Measurements from ENCODE around the gene PICK1. TPM values are rescaled to one million over a fixed set of nuclear protein-coding genes. Genes with fewer than 3 reads are reported as not detected.

PICK1 gene
- total RNA-seq, 2 experiments from 2014 or later, result 19.2 to 23.8 TPM

DNA sequence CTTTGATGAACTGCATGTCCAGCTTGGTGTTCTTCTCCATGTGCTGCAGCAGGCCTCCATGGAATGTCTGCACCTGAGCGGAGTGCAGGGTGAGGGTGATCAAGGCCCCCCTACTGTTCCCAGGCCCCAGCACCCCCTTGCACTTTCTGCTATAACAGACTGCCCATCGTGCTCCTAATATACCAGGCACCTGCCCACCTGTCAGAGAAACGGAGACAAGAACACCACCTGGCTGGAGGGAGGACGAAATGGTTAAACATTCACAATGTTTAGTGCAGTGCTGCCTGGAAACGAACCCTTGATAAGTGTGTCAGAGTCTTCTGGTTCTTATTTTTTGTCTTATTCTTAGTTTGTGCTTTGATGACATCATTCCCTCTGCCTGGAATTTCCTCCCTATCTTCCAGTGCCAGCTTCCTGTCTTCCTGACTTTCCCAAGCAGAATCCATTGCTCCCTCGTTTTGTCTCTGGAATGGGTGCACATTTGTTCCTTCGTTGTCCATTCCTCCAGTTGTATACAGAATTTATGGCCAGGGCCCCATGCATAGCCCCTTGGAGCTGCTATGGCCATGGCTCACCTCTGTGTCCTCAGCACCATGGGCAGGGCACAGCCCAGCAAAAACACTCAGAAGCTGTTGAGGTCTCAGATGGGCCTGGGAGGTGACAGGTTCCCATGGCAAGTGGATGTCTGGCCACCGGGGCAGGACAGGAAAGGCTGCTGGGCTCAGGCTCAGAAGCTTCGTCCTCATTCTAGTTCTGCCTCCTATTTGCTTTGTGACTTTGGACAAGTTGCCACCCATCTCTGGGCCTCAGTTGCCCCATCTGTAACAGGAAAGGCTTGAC, 41.4 kb downstream of the PICK1 start:
- no peak for DNase-seq (ENCODE audit: low spot score)
- no peak for TF ChIP-seq CTCF (conservative IDR thresholded peaks at IDR 0.05; ENCODE audit: low read length)
- H3K9me2 ChIP-seq (ENCODE audit: insufficient read depth, low read length), result no peaks in the 10 kb centered on the region
- H3K36me3 ChIP-seq (ENCODE audit: insufficient read depth, low read length), result no peaks in the 10 kb centered on the region
- H3K9me3 ChIP-seq (ENCODE audit: low read length), result no peaks in the 10 kb centered on the region
- intact Hi-C loops (cut with micrococcal nuclease; ENCODE audit: unreplicated experiment), result no loop called here
- H3K27ac ChIP-seq (ENCODE audit: low read depth, low read length, poor library complexity, severe bottlenecking), result no peak overlapping the region
- no peak overlapping the region for H2AFZ ChIP-seq (ENCODE audit: low read length)
- no peak overlapping the region for H3K4me2 ChIP-seq (ENCODE audit: low read length)
- ChIA-PET POLR2A (interaction anchor here (0.6 kb wide), 1 partner anchor 445 kb away, joined by 3 read pairs; no protein-coding TSS in a partner anchor), CTCF (ENCODE audit: unreplicated experiment) (interaction anchor here (0.7 kb wide), 1 partner anchor 88 kb away, joined by 3 read pairs; no protein-coding TSS in a partner anchor)
- H4K20me1 ChIP-seq (ENCODE audit: insufficient read depth, low read length), result no peaks in the 10 kb centered on the region
- H3K4me3 ChIP-seq (ENCODE audit: low read depth, low read length, poor library complexity, severe bottlenecking), result no peak overlapping the region
- no peaks in the 10 kb centered on the region for H3K4me1 ChIP-seq (ENCODE audit: insufficient read depth, low read length, poor library complexity, severe bottlenecking)
- BruUV-seq (replicated peaks), result no TSS peak
- H3K79me2 ChIP-seq (ENCODE audit: insufficient read depth, low read depth, low read length), result no peaks in the 10 kb centered on the region

DNA sequence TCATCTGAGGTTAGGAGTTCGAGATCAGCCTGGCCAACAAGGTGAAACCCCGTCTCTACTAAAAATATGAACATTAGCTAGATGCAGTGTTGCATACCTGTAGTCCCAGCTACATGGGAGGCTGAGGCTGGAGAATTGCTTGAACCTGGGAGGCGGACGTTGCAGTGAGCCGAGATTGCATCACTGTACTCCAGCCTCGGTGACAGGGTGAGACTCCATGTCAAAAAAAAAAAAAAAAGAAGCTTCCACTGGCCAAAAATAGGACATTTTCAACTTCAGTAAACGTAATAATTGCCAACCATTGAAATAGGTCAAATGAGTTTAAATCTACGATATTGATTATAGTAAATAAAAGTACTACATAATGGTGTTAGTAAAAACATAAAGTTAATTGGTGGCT, 46.4 kb downstream of the PICK1 start:
- H3K9me2 ChIP-seq (ENCODE audit: insufficient read depth, low read length), result no peaks in the 10 kb centered on the region
- no peak for DNase-seq (ENCODE audit: low spot score)
- BruUV-seq (replicated peaks), result no TSS peak
- no peaks in the 10 kb centered on the region for H3K9me3 ChIP-seq (ENCODE audit: low read length)
- POLR2A ChIA-PET, result interaction anchor here (0.6 to 0.7 kb wide), 2 partner anchors 10 to 172 kb away, joined by 3 read pairs; no protein-coding TSS in a partner anchor
- CTCF ChIA-PET (ENCODE audit: unreplicated experiment), result interaction anchor here (0.7 to 1.5 kb wide), 3 partner anchors 24 to 861 kb away, joined by 3 to 6 read pairs (median 4); no protein-coding TSS in a partner anchor
- no peaks in the 10 kb centered on the region for H3K36me3 ChIP-seq (ENCODE audit: insufficient read depth, low read length)
- H3K27ac ChIP-seq (ENCODE audit: low read depth, low read length, poor library complexity, severe bottlenecking), result no peak overlapping the region
- intact Hi-C loops (cut with micrococcal nuclease; ENCODE audit: unreplicated experiment), result loop anchor here (1.0 kb wide), 1 partner anchor 51 kb away; no protein-coding TSS in a partner anchor
- H3K4me1 ChIP-seq (ENCODE audit: insufficient read depth, low read length, poor library complexity, severe bottlenecking), result no peaks in the 10 kb centered on the region
- H3K79me2 ChIP-seq (ENCODE audit: insufficient read depth, low read depth, low read length), result no peaks in the 10 kb centered on the region
- no peak for TF ChIP-seq EZH2phosphoT487 (IDR thresholded peaks at IDR 0.05; ENCODE audit: borderline replicate concordance, low read depth, low read length)
- H3K4me2 ChIP-seq (ENCODE audit: low read length), result no peak overlapping the region
- no peak overlapping the region for H3K4me3 ChIP-seq (ENCODE audit: low read depth, low read length, poor library complexity, severe bottlenecking)
- H4K20me1 ChIP-seq (ENCODE audit: insufficient read depth, low read length), result no peaks in the 10 kb centered on the region
- H2AFZ ChIP-seq (ENCODE audit: low read length), result no peak overlapping the region

DNA sequence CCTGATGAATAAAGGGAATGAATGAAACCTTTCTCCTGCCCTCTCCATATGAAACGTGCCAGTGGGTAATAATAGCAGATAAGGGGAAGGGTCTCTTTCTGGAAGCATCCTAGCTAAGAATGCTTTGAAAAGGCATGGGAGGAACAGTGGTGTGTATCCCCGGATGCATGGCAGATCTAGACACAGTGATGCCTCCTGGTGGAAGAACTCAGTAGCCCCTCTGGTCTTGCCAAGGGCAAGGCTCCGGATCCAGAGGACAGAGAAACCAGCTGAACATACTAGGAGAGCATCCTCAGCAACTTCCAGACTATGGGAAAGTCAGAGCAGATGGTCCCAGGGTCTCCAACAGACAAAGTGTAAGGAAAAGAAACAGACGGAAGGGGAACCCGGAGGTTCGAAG, 46.9 kb downstream of the PICK1 start:
- Histone ChIP-seq H3K9me3 (ENCODE audit: low read length) (no peaks in the 10 kb centered on the region), H4K20me1 (ENCODE audit: insufficient read depth, low read length) (no peaks in the 10 kb centered on the region), H3K4me2 (ENCODE audit: low read length) (no peak overlapping the region), H3K79me2 (ENCODE audit: insufficient read depth, low read depth, low read length) (no peaks in the 10 kb centered on the region), H3K36me3 (ENCODE audit: insufficient read depth, low read length) (no peaks in the 10 kb centered on the region), H3K27ac (ENCODE audit: low read depth, low read length, poor library complexity, severe bottlenecking) (no peak overlapping the region), H2AFZ (ENCODE audit: low read length) (no peak overlapping the region), H3K4me1 (ENCODE audit: insufficient read depth, low read length, poor library complexity, severe bottlenecking) (no peaks in the 10 kb centered on the region), H3K4me3 (ENCODE audit: low read depth, low read length, poor library complexity, severe bottlenecking) (no peak overlapping the region), H3K9me2 (ENCODE audit: insufficient read depth, low read length) (no peaks in the 10 kb centered on the region)
- TF ChIP-seq CTCF (conservative IDR thresholded peaks at IDR 0.05; ENCODE audit: low read length) (peak; percentile 73), EZH2phosphoT487 (IDR thresholded peaks at IDR 0.05; ENCODE audit: borderline replicate concordance, low read depth, low read length) (no peak)
- peak; percentile 55 for DNase-seq (ENCODE audit: low spot score)
- no TSS peak for BruUV-seq (replicated peaks)
- CTCF ChIA-PET (ENCODE audit: unreplicated experiment), result interaction anchor here (0.7 to 1.5 kb wide), 3 partner anchors 23 to 862 kb away, joined by 3 to 6 read pairs (median 4); no protein-coding TSS in a partner anchor
- intact Hi-C loops (cut with micrococcal nuclease; ENCODE audit: unreplicated experiment), result loop anchor here (1.0 kb wide), 1 partner anchor 52 kb away; no protein-coding TSS in a partner anchor
- POLR2A ChIA-PET, result interaction anchor here (0.7 kb wide), 1 partner anchor 11 kb away, joined by 3 read pairs; no protein-coding TSS in a partner anchor

Measured in OCI-LY7 (cell line).